HG02571 (cell line): ENCODE data around the gene GHDC.
"Not testable (repeated sequence)": the region's sequence is repeated elsewhere in the genome, so short reads cannot be mapped to it uniquely, and the experiment has no call there.

Source experiments
- ATAC-seq: cut with Tn5 transposase; IDR thresholded peaks from one replicate; pipeline ENCODE4 v1.9.1; 2021; ENCODE audit warnings: mild to moderate bottlenecking, moderate library complexity; ENCODE audit not compliant: unreplicated experiment

Gene GHDC, protein sequence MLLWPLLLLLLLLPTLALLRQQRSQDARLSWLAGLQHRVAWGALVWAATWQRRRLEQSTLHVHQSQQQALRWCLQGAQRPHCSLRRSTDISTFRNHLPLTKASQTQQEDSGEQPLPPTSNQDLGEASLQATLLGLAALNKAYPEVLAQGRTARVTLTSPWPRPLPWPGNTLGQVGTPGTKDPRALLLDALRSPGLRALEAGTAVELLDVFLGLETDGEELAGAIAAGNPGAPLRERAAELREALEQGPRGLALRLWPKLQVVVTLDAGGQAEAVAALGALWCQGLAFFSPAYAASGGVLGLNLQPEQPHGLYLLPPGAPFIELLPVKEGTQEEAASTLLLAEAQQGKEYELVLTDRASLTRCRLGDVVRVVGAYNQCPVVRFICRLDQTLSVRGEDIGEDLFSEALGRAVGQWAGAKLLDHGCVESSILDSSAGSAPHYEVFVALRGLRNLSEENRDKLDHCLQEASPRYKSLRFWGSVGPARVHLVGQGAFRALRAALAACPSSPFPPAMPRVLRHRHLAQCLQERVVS

DNA sequence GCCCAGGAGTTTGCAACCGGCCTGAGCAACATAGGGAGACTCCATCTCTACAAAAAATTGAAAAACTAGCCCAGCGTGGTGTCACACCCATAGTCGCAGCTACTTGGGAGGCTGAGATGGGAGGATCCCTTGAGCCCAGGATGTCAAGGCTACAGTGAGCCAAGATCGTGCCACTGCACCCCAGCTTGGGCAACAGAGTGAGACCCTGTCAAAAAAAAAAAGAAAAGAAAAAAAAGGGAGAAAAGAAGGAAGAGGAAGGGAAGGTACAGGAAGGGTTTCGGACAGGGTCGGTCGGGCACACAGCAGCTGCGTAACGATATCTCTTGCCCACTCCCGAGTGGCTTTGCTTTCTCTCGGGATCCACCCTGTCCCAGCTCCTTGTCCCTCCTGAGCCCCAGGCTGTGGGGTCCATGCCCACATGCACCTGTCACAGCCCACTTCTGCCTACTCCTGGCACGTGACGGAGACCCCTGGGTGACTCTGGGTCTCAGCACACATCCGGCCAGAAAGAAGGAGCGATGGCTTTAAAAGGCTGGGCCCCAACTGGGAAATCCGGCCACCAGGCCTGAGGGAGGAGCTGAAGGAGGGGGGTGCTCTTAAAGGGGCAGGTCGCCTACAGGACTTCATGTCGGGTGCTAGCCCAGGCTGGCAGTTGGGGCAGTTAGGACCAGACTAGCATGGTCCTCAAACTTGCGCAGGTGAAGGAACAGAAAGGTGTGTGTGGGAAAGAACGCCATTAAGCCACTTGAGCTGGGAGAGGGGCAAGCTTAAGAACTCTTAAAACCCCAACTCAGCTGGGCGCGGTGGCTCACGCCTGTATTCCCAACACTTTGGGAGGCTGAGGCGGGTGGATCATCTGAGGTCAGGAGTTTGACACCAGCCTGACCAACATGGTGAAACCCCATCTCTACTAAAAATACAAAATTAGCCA is at the start of gene GHDC:
Gene GHDC (minus strand): TSS at position 526 of the 931 bp plus-strand sequence. CDS start 913 bp downstream, outside the sequence.
- ATAC-seq, result peak; percentile 90

DNA sequence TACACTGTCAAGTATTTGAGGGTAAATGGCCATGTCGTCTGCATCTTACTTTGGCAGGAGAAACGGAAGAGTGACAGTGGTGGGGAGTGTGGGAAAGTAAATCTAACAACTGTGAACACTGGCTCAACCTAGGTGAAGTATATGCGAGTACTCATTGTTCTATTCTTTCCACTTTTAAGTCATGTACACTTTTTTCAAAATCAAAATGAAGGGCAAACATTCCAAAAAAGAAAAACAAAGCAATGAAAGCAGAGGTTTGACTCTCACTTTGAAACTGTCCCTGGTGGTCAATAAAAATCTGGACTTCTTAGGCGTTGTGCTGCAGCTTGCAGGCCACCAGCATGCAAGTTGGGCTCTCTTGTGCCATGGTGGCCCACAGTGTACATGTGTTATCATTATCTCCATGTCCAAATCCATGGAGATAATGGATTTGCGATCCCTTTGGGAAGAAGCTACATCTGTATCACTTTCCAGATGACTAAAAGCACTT is 49.2 kb upstream of the GHDC start:
- ATAC-seq, result no peak

DNA sequence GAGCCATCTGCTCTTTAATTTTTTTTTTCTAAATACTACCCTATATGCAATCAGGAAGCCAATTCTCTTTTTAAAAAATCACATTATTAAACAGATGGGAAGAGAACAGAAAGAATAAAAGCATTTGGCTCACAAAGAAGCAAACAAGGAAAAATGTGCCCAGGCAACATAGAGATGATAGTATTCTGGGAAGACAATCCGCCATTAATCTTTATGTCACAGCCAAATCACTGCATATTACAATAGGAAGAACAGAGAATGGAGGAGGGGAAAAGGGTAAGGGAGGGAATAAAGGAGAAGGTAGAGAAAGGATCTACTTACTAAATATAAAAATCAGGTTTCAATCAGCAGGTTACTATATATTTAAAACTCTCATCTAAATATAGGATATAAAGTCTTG is 47.6 kb upstream of the GHDC start:
- ATAC-seq, result no peak

DNA sequence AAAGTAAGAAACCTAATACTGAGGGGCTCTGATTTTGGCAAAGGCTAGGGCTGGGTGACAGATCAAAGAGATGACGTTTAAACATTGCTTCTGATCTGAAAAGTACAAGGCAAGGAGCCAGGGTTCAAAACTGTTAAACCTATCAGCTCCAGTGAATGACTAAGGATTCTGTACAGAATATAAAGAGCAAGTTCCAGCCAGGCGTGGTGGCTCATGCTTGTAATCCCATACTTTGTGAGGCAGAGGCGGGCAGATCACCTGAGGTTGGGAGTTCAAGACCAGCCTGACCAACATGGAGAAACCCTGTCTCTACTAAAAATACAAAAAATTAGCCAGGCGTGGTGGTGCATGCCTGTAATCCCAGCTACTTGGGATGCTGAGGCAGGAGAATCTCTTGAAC is 46.6 kb upstream of the GHDC start:
- not testable (repeated sequence) for ATAC-seq

DNA sequence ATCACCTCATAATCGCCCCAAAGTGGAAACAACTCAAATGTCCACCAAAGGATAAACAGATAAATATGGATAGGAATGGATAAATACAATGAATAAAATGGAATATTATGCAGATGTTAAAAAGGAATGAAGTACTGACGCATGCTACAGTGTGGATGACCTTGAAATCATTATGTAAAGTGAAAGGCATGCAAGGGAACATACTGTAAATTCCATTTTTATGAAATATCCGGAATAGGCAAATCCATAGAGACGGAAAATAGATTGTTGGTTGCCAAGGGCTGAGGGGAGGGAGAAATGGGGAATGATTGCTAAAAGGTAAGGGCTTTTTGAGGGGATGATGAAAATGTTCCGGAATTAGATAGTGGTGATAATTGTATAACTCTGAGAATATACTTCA is 45.9 kb upstream of the GHDC start:
- no peak for ATAC-seq

DNA sequence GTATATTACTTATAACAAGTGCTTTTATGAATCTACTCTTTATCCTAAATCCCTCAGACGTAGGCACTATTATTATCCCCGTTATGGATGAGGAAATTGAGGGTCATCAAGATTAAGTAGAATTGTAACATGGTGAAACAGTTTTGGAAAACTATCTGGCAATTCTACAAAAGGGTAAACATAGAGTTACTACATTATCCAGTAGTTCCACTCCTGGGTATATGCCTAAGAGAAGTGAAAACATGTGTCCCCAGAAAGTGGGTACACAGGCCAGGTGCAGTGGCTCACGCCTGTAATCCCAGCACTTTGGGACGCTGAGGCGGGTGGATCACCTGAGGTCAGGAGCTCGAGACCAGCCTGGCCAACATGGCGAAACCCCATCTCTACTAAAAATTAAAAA is 45.3 kb upstream of the GHDC start:
- ATAC-seq, result not testable (repeated sequence)

DNA sequence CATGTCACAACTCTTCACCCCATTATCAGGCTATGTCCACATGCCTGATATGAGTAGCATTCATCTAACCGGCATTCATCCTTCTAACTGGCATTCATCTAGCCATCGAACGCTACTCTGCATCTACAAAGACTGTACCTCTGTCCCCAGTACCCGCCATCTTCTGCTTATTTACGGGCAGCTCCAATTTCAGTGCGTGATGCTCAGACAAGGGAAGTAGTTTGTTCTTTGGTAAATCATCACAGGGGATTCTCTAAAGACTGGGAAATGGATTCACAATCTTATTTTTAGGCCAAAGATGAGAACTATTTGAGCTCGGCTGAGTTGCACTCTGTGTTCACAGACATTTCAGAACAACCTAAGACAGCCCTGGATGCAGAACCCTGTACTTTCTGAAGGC is 42.5 kb upstream of the GHDC start:
- ATAC-seq, result no peak

DNA sequence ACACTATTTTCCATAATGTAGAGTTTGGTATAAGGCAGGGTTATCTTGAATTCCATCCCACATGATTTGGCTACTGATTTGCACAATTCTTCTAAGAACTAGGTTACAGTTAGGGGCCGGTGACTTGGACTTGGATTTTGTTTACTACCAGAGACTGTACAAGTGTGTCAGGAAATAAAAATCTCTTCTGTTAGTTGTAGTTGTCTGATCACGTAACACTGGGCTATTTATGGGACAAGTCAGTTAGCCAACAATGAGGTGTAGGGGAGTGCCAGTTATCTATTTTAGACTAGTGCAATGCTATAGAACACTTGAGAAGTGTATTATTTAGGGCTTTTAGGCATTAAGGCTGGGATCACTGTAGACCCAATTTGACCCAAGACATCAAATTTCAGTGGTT is 39.7 kb upstream of the GHDC start:
- ATAC-seq, result no peak

DNA sequence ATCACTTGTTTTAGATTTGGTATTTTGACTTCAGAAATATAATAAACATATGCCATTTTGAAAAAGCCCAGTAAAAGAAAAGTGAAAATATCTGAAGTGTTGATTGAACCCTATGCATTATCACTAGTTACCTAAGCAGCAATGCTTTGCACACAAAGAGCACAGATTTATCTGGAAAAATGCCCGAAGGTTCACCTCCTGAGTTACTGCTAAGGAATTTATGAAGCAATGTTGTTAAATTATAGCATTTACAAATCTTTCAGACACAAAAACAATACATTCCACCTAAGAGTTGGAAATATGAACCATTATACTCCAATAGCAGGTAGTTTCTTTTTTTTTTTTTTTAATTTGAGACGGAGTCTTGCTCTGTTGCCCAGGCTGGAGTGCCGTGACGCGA is 38.9 kb upstream of the GHDC start:
- ATAC-seq, result no peak

DNA sequence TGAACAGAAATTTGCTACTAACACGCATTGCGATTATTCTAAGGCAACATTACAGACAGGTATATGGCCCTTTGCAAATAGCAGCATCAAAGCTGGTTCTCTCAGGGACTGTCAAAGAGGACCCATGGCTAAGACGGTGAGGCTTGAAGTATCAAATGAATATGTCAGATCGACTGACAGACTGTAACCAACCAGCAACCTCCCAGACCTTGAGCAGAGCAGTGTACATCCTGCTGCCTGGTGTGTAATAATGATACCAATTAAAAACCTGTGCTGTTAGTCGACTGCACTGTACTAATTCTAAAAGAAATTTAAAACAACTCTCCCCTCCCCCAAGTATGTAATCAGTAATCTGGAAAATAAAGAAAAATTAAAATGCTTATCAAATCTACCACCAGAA is 35.9 kb upstream of the GHDC start:
- no peak for ATAC-seq

DNA sequence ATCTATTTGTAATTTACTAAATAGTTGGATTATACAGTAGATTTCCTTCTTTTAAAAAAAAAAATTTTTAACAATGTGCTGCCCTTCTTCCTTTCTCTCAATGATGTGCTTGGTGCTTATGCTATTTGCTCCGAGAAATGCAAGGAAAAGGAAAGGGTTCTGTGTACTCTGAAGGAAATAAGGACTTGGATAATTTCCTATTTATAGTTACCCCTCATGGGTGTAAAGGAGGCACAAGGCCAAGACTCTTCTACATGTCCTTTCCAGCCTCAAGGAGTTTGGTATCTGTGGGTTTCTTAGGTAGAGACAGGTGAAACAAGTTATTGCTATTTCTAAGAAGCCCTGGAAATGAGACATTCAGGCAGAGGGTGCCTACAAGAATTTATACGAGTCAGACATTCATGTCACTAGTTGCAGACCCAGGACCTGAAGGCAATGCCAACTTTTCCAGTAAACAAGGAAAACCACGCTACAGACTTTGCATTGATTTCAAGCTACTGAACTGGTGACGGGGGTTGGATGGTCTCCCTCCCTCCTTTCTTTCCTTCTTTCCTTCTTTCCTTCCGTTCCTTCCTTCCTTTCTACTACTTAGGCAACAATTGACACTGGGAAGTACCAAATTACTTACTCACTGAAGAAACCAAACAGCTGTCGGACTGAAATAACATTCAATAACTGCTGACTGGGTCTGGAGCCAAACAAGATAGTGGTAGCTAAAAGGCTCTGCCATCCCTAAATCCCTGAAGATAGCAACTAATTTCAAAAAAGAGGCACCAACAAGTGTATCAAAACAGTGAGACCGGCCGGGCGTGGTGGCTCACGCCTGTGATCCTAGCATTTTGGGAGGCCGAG is 33.8 kb upstream of the GHDC start:
- ATAC-seq, result no peak

DNA sequence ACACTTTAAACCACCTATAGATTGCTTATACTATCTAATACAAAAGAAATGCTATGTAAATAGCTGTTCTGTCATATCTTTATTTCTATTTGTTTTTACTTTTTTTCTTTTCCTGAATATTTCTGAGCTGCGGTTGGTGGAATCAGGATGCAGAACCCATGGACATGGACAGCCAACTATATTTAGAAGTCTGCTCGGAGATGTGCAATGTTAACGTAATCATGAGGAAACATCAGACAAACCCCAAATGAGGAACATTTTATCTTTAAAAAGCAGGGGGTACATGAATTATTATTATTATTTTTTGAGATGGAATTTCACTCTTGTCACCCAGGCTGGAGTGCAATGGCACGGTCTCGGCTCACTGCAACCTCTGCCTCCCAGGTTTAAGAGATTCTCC is 31.4 kb upstream of the GHDC start:
- no peak for ATAC-seq

DNA sequence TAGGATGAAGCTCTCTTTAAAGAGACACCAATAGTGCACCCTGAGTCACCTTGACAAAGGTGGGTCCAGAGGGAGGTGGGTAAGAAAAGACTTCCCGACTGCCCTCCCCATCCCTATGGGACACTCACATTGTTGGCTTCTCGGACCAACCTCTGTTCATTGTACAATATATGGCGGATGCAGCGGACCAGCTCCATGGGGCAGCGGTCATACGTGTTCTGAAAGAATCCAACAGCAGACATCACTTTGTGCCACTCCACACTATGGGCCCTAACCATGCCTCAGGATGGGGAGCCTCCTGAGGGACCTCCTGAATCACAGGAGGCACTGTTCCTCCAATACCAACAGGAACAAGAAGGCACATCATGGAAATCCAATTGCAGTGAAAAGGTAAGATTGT is 30.4 kb upstream of the GHDC start:
- ATAC-seq, result no peak

DNA sequence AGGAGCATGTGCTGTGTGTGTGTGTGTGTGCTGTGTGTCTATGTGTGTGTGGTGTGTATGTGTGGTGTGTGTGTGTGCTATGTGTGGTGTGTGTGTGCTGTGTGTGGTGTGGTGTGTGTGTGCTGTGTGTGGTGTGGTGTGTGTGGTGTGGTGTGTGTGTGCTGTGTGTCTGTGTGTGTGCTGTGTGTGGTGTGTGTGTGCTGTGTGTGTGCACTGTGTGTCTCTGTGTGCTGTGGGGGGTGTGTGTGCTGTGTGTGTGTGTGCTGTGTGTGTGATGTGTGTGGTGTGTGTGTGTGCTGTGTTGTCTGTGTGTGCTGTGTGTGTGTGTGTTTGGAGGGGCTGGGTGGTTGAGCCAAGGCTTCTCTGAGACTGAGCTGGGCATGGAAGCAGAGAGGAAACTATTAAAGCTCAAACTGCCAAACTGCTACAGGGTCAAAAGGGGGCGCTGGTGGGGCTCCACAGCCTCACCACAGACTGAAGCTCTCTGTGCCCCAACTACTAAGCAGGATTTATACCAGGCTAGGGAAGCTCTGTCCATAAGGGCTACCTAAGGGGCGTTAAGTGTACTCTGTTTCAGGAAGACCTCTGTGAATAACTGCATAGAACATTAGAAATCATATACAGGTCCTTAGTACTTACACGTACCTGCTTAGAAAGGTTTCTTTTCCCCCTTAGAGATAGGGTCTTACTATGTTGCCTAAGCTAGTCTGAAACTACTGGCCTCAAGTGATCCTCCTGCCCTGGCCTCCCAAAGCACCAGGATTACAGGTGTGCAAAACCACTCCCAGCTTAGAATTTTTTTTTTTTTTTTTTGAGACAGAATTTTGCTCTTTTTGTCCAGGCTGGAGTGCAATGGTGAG is 27.8 kb upstream of the GHDC start:
- no peak for ATAC-seq

DNA sequence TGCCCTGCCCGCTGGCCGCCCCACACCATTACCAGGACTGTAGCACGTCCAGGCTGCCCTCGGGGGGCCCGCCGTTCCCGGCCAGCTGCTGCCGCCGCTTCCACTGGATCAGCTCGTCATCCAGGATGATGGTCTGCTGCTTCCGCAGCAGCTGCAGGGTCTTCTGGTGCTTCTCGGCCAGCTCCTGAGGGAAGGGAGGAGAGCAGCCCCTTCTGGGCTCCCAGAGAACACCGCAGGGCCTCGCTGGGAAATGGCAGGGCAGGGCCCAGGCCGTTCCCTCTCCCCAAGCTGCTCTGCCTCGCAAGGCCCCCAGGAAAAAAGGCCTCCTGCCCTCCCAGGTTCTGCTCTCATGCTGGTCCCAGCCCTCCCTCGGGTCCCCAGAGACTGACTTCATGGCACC is 25.0 kb upstream of the GHDC start:
- not testable (repeated sequence) for ATAC-seq

DNA sequence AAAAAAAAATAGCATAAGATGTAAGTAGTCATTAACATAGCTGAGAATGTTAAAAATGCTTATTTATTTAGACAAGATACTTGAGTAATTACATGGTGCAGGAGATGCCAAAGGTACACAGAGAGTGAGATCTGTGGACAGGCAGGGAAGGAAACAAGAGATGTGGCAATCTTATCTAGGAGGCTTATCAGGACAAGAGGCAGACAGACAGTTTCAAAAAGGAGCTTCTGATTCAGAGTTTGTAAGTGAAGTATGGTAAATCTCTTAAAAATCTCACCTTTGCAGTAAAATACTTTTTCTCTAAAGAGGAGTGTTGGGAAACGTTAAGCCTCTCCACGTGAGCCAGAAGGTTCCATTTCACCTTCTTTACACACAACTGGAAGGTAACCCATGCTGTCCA is 19.9 kb upstream of the GHDC start:
- no peak for ATAC-seq

DNA sequence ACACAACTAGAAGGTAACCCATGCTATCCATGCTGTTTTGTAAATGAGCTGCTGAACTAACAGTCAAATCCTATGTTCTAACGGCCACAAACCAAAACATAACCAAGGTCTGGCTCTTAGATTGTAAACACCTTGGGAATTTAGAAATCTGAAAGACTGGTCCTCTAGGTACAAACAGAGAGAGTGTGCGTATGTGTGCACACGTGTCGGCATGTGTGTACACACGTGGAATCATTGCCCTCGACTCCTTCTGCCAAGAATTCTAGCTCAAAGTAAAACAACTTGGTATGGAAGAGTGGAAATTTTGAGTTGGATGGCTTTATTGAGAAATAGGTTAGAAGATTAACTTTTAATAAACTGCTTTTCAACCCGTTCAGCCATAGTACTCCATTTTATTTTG is 18.1 kb upstream of the GHDC start:
- no peak for ATAC-seq

DNA sequence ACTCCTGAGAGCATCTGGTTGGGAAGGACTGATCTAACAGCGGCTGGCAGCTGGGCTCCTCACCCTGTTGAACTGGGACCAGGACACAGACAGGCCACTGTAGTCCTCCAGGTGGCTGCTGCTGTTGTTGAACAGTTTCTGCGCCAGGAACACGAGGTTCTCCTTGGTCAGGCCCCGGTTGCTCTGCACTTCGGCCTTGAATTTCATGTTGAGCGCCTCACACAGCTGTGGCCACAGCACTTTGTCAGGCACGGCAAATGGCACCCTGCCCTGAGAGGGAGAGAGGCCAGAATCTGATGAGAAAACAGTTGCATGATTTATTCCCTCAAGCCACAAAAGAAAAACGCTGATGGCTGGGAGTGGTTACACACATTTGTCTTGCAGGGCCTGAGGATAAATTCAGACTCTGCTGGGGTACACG is 17.6 kb upstream of the GHDC start:
- not testable (repeated sequence) for ATAC-seq

DNA sequence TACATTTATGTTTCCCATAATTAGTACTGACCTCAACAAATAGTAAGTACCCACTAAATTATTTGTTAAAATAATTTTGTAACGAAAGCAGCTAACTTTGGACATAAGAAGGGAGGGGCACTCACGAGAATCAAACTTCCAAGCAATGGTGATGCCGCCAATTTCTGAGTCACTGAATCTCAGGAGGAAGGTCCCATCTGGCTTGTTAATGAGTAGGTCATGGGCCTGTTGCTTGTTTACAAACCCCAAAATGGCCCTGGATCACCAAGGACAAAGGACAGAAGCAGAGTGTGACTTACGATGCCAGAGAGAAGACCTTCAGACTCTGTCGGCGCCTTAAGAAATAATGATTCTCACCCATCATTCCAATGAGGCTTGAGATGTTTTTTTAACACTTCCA is 15.8 kb upstream of the GHDC start:
- ATAC-seq, result no peak

DNA sequence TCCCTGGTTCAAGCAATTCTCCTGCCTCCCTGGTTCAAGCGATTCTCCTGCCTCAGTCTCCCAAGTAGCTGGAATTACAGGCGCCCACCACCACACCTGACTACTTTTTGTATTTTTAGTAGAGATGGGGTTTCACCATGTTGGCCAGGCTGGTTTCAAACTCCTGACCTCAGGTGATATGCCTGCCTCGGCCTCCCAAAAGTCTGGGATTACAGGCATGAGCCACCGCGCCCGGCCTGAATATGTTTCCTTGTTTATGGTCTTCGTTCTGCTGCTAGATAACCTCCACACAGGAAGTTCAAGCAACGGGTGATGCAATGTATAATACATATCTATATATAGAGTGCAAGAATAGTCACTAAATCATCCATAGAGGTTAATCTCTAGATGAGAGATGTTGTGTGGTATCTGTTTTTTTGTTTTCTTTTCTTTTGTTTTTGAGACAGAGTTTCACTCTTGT is 11.9 kb upstream of the GHDC start:
- ATAC-seq, result not testable (repeated sequence)
